Upper lobe of left lung (tissue), 6 donors: ENCODE data around the gene TBC1D16. TPM values are rescaled to one million over a fixed set of nuclear protein-coding genes. Genes with fewer than 3 reads are reported as not detected.

ENCODE experiments used
- ATAC-seq, 2 donors: fragments of 200-7000 bp; cut with Tn5 transposase; one replicate each; pipeline ENCODE4 v1.9.1; 2022; ENCODE audit warnings: mild to moderate bottlenecking in 2 of 2, moderate library complexity in 2 of 2; ENCODE audit not compliant: low FRiP score in 2 of 2
- DNase-seq, 2 donors: peaks; one replicate each; pipeline ENCODE4 v3.0.0-alpha.2; 2019 to 2020
- H3K27ac ChIP-seq, 4 donors: fragments of 200-600 bp; sonication (generic); one replicate each; pipeline ENCODE4 v1.5.1; 2016 to 2019
- H3K27me3 ChIP-seq, 4 donors: fragments of 200-600 bp; sonication (generic); one replicate each; pipeline ENCODE4 v1.5.1; 2017 to 2019
- H3K36me3 ChIP-seq, 4 donors: fragments of 200-600 bp; sonication (generic); one replicate each; pipeline ENCODE4 v1.5.1; 2016 to 2019
- H3K4me1 ChIP-seq, 4 donors: fragments of 200-600 bp; sonication (generic); one replicate each; pipeline ENCODE4 v1.5.1; 2018 to 2019
- H3K4me3 ChIP-seq, 4 donors: fragments of 200-600 bp; sonication (generic); one replicate each; pipeline ENCODE4 v1.5.1; 2017 to 2019; ENCODE audit warnings: mild to moderate bottlenecking in 2 of 4, moderate library complexity in 1 of 4
- H3K9me3 ChIP-seq, 4 donors: fragments of 200-600 bp; sonication (generic); one replicate each; pipeline ENCODE4 v1.5.1; 2018 to 2019
- CTCF ChIP-seq, 6 experiments: fragments of 450-650 bp in 4 of 6; fragments of 200-600 bp in 2 of 6; sonication (generic) in 2 of 6; IDR thresholded peaks; one replicate each; pipeline ENCODE4 v1.5.1; 2016 to 2019; ENCODE audit warnings: antibody characterized with exemption in 6 of 6
- EP300 ChIP-seq, 4 donors: sonication (generic); formaldehyde crosslinking; IDR thresholded peaks; one replicate each; pipeline ENCODE4 v1.5.1; 2017; ENCODE audit warnings: antibody characterized with exemption in 4 of 4, control low read depth in 2 of 4
- POLR2A ChIP-seq, 4 donors: fragments of 450-650 bp; IDR thresholded peaks; one replicate each; pipeline ENCODE4 v1.5.1; 2016 to 2017; ENCODE audit warnings: antibody characterized with exemption in 4 of 4, mild to moderate bottlenecking in 2 of 4
- POLR2AphosphoS5 ChIP-seq, 2 donors: sonication (generic); formaldehyde crosslinking; IDR thresholded peaks; one replicate each; pipeline ENCODE4 v1.5.1; 2017; ENCODE audit warnings: antibody characterized with exemption in 2 of 2
- WGBS, 2 donors: methylation state at CpG; one replicate each; pipeline ENCODE4 v1.1.5; 2017 to 2018; 5-methylcytosine and 5-hydroxymethylcytosine counted together
- total RNA-seq, 6 donors: library from RNA; depleted of rRNA in 4 of 6; stranded (reverse); fragments of >200 nt in 4 of 6; gene quantifications; one replicate each; pipeline versions ENCODE4 v1.1.0 to v1.2.1, GENCODE V29; 2016 to 2021
- donor health status: DM: no; HTN: no; CAD: no; lungs with moderate emphysema.
- donor health status: DM: no; HTN: yes; CAD: no; lungs with severe emphysema.

Gene TBC1D16
- total RNA-seq, 6 donors from 2014 or later: 15.6 to 60.8 (median 24.1) TPM

GRCh38 chr17:79912552-79913330, 122.9 kb downstream of the TBC1D16 start:
- TF ChIP-seq CTCF (IDR thresholded peaks at IDR 0.05): no peak
- WGBS, 2 donors: 85 to 86% methylated on average over 7 to 12 of the region's 14 CpGs
- peak in 1 of 2 donors; percentile 36 for DNase-seq
- H3K27me3 ChIP-seq: no peaks in the 10 kb centered on the region
- H3K4me3 ChIP-seq: no peak overlapping the region
- no peaks in the 10 kb centered on the region for H3K9me3 ChIP-seq
- no peaks in the 10 kb centered on the region for H3K36me3 ChIP-seq
- no peak overlapping the region for H3K27ac ChIP-seq
- peaks cover 0 to 10% (median 3%) of the 10 kb centered on the region in 4 donors for H3K4me1 ChIP-seq
- ATAC-seq: no peak

GRCh38 chr17:79911430-79912399, 124.0 kb downstream of the TBC1D16 start:
- no peak overlapping the region for H3K4me3 ChIP-seq
- no peaks in the 10 kb centered on the region for H3K36me3 ChIP-seq
- H3K27ac ChIP-seq: no peak overlapping the region
- no peaks in the 10 kb centered on the region for H3K9me3 ChIP-seq
- WGBS, 2 donors: 89 to 90% methylated on average over 20 of the region's 20 CpGs
- peaks cover 0 to 11% (median 5%) of the 10 kb centered on the region in 4 donors for H3K4me1 ChIP-seq
- peak in 1 of 2 donors; percentile 50 for DNase-seq
- ATAC-seq: no peak
- H3K27me3 ChIP-seq: no peaks in the 10 kb centered on the region
- no peak for TF ChIP-seq EP300 (IDR thresholded peaks at IDR 0.05)
- no peak for TF ChIP-seq POLR2A (IDR thresholded peaks at IDR 0.05)
- TF ChIP-seq CTCF (IDR thresholded peaks at IDR 0.05): no peak
- TF ChIP-seq POLR2AphosphoS5 (IDR thresholded peaks at IDR 0.05): no peak

GRCh38 chr17:79910985-79911361, 124.7 kb downstream of the TBC1D16 start:
- no peaks in the 10 kb centered on the region for H3K36me3 ChIP-seq
- TF ChIP-seq EP300 (IDR thresholded peaks at IDR 0.05) (no peak), POLR2A (IDR thresholded peaks at IDR 0.05) (no peak), POLR2AphosphoS5 (IDR thresholded peaks at IDR 0.05) (no peak), CTCF (IDR thresholded peaks at IDR 0.05) (no peak)
- H3K27ac ChIP-seq: no peak overlapping the region
- DNase-seq: peak in 1 of 2 donors; percentile 54
- ATAC-seq: no peak
- H3K27me3 ChIP-seq: no peaks in the 10 kb centered on the region
- no peaks in the 10 kb centered on the region for H3K9me3 ChIP-seq
- H3K4me1 ChIP-seq: peaks cover 0 to 9% (median 4%) of the 10 kb centered on the region in 4 donors
- 75 to 78% methylated on average over 13 to 14 of the region's 14 CpGs for WGBS, 2 donors
- H3K4me3 ChIP-seq: no peak overlapping the region

- ATAC-seq (no peak), DNase-seq (no peak)
- H3K36me3 ChIP-seq: no peaks in the 10 kb centered on the region
- WGBS, 2 donors: 55 to 64% methylated on average over 4 of the region's 4 CpGs
- H3K9me3 ChIP-seq: no peaks in the 10 kb centered on the region
- no peak overlapping the region for H3K27ac ChIP-seq
- H3K4me1 ChIP-seq: peaks cover 0 to 5% (median 2%) of the 10 kb centered on the region in 4 donors
- no peak for TF ChIP-seq POLR2A (IDR thresholded peaks at IDR 0.05)
- TF ChIP-seq CTCF (IDR thresholded peaks at IDR 0.05): no peak
- TF ChIP-seq EP300 (IDR thresholded peaks at IDR 0.05): no peak
- TF ChIP-seq POLR2AphosphoS5 (IDR thresholded peaks at IDR 0.05): no peak
- no peak overlapping the region for H3K4me3 ChIP-seq
- no peaks in the 10 kb centered on the region for H3K27me3 ChIP-seq
These were observed 126.6 kb downstream of the TBC1D16 start for GRCh38 chr17:79909121-79909520.
